ENCODE results near the gene SPATA9.

SPATA9 gene, protein sequence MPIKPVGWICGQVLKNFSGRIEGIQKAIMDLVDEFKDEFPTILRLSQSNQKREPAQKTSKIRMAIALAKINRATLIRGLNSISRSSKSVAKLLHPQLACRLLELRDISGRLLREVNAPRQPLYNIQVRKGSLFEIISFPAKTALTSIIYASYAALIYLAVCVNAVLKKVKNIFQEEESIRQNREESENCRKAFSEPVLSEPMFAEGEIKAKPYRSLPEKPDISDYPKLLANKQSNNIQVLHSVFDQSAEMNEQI

GRCh38 chr5:95682891-95683290 is at the start of gene SPATA9:
Gene SPATA9 (minus strand): TSS chr5:95682991. CDS start chr5:95682854, 137 bp downstream.
- Mint-ChIP-seq H3K36me3 (ENCODE audit: insufficient read depth) (no peaks in the 10 kb centered on the region), H3K4me1 (no peaks in the 10 kb centered on the region), H3K9me3 (no peaks in the 10 kb centered on the region), H3K4me3 (no peak within 1 kb of the TSS), H3K27ac (ENCODE audit: low read depth) (no peak within 1 kb of the TSS), H3K27me3 (peaks cover 30% of the 10 kb centered on the region)
- ATAC-seq (replicated peaks; ENCODE audit: extremely low read depth, poor library complexity, severe bottlenecking) = no peak
- no peak for DNase-seq (ENCODE audit: low spot score in 2 of 2)

- Mint-ChIP-seq H3K27me3 (peaks cover 69% of the 10 kb centered on the region), H3K27ac (ENCODE audit: low read depth) (peak overlapping the region; percentile 41), H3K4me1 (peaks cover 19% of the 10 kb centered on the region), H3K9me3 (no peaks in the 10 kb centered on the region), H3K4me3 (peak overlapping the region; percentile 81), H3K36me3 (ENCODE audit: insufficient read depth) (peaks cover 3% of the 10 kb centered on the region)
- DNase-seq (ENCODE audit: low spot score in 2 of 2) (peak in 1 of 2 donors; percentile 18), ATAC-seq (replicated peaks; ENCODE audit: extremely low read depth, poor library complexity, severe bottlenecking) (peak; percentile 57)
These were observed 49.1 kb upstream of the SPATA9 start for GRCh38 chr5:95731571-95732554.

- Mint-ChIP-seq H3K9me3 (no peaks in the 10 kb centered on the region), H3K4me3 (peak within 1 kb of the TSS; percentile 81), H3K27me3 (peaks cover 60% of the 10 kb centered on the region), H3K4me1 (peaks cover 19% of the 10 kb centered on the region), H3K27ac (ENCODE audit: low read depth) (peak within 1 kb of the TSS; percentile 41), H3K36me3 (ENCODE audit: insufficient read depth) (peaks cover 3% of the 10 kb centered on the region)
- ATAC-seq (replicated peaks; ENCODE audit: extremely low read depth, poor library complexity, severe bottlenecking) (peak; percentile 61), DNase-seq (ENCODE audit: low spot score in 2 of 2) (peak in 1 of 2 donors; percentile 23)
These were observed 48.2 kb upstream of the SPATA9 start, which contains the start of gene RHOBTB3 for GRCh38 chr5:95730730-95731570. Gene RHOBTB3 (plus strand): TSS chr5:95731336. CDS start chr5:95731683, 347 bp downstream.

DNA sequence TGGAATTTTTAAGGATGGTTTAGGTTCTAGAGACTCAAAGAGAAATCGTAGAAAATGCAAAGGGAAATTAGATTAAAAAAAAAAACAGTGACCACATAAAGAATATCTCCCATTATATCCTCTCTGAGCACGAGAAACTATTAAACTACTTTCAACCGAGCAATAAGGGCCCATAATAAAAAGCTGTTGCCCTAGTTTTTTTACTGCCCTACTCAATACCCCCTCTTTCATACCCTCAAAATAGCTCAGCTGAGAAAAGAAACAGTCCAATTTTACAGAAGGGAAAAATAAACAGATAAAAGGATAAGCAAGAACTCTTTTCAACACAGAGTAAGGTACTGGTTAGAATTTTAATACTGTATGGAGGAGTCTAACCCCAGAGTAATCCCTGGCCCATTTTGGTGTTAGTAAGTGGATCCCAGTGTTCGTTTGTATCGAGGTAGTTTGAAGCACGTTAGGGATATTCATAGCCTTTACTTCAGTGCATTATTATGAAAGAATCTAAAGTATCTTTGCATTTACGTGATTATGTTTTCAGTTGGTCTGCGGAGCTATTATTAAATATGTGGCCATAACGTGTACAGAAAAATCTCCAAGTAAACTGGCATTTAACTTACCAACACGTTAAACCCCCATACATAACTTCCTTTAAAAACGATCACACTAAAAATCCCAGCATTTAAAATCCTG is 47.4 kb upstream of the SPATA9 start:
- DNase-seq (ENCODE audit: low spot score in 2 of 2) (no peak), ATAC-seq (replicated peaks; ENCODE audit: extremely low read depth, poor library complexity, severe bottlenecking) (no peak)
- H3K4me3 Mint-ChIP-seq = peak overlapping the region; percentile 81
- H3K36me3 Mint-ChIP-seq (ENCODE audit: insufficient read depth) = peaks cover 3% of the 10 kb centered on the region
- no peak overlapping the region for H3K27ac Mint-ChIP-seq (ENCODE audit: low read depth)
- H3K9me3 Mint-ChIP-seq = no peaks in the 10 kb centered on the region
- H3K27me3 Mint-ChIP-seq = peaks cover 56% of the 10 kb centered on the region
- peaks cover 19% of the 10 kb centered on the region for H3K4me1 Mint-ChIP-seq

DNA sequence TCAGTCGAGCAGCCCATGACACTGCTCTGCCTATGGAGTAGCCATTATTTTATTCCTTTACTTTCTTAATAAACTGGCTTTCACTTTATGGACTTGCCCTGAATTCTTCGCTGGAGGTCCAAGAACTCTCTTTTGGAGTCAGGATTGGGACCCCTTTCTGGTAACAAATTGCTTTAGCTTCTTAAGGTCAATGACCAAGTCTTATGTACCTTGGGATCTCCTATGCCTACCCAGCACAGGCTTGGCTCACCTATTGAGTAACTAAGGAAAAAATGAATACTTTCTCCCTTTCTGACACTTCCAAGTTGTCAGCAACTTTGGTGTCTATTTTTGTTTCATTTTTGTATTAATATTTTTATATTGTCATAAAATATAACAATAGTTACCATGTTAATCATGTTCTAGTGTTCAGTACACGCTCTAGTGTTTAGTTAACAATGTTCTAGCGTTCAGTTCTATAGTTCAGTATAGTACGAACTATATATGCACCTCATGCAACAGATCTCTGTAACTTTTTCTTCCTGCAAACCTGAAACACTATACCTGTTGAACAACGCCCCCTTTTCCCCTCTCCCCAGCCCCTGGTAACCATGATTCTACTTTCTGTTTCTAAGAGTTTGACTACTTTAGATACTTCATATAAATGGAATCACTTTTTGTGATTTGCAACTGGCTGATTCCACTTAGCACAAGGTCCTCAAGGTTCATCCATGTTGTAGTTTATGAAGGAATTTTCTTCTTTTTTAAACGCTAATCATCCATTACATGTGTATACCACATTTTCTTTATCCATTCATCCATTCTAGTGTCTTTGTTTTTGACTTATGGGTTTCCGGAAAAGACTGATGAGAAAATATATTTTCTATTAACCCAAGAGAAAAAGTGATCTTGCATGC is 46.6 kb upstream of the SPATA9 start:
- Mint-ChIP-seq H3K27ac (ENCODE audit: low read depth) (no peak overlapping the region), H3K4me1 (peaks cover 19% of the 10 kb centered on the region), H3K27me3 (peaks cover 48% of the 10 kb centered on the region), H3K9me3 (no peaks in the 10 kb centered on the region), H3K4me3 (peak overlapping the region; percentile 81), H3K36me3 (ENCODE audit: insufficient read depth) (peaks cover 3% of the 10 kb centered on the region)
- no peak for DNase-seq (ENCODE audit: low spot score in 2 of 2)
- no peak for ATAC-seq (replicated peaks; ENCODE audit: extremely low read depth, poor library complexity, severe bottlenecking)

GRCh38 chr5:95728494-95729114 is 45.8 kb upstream of the SPATA9 start:
- peaks cover 3% of the 10 kb centered on the region for H3K36me3 Mint-ChIP-seq (ENCODE audit: insufficient read depth)
- no peaks in the 10 kb centered on the region for H3K9me3 Mint-ChIP-seq
- no peak for ATAC-seq (replicated peaks; ENCODE audit: extremely low read depth, poor library complexity, severe bottlenecking)
- H3K27me3 Mint-ChIP-seq = peaks cover 41% of the 10 kb centered on the region
- no peak for DNase-seq (ENCODE audit: low spot score in 2 of 2)
- peaks cover 19% of the 10 kb centered on the region for H3K4me1 Mint-ChIP-seq
- no peak overlapping the region for H3K27ac Mint-ChIP-seq (ENCODE audit: low read depth)
- H3K4me3 Mint-ChIP-seq = no peak overlapping the region

GRCh38 chr5:95727764-95728191 is 45.0 kb upstream of the SPATA9 start:
- H3K27ac Mint-ChIP-seq (ENCODE audit: low read depth) = no peak overlapping the region
- no peak overlapping the region for H3K4me3 Mint-ChIP-seq
- H3K36me3 Mint-ChIP-seq (ENCODE audit: insufficient read depth) = peaks cover 3% of the 10 kb centered on the region
- DNase-seq (ENCODE audit: low spot score in 2 of 2) (no peak), ATAC-seq (replicated peaks; ENCODE audit: extremely low read depth, poor library complexity, severe bottlenecking) (no peak)
- peaks cover 19% of the 10 kb centered on the region for H3K4me1 Mint-ChIP-seq
- H3K9me3 Mint-ChIP-seq = no peaks in the 10 kb centered on the region
- H3K27me3 Mint-ChIP-seq = peaks cover 33% of the 10 kb centered on the region

GRCh38 chr5:95726811-95727763 is 44.3 kb upstream of the SPATA9 start:
- Mint-ChIP-seq H3K9me3 (no peaks in the 10 kb centered on the region), H3K36me3 (ENCODE audit: insufficient read depth) (peaks cover 3% of the 10 kb centered on the region), H3K4me3 (no peak overlapping the region), H3K4me1 (peaks cover 16% of the 10 kb centered on the region), H3K27ac (ENCODE audit: low read depth) (no peak overlapping the region), H3K27me3 (peaks cover 26% of the 10 kb centered on the region)
- DNase-seq (ENCODE audit: low spot score in 2 of 2) (no peak), ATAC-seq (replicated peaks; ENCODE audit: extremely low read depth, poor library complexity, severe bottlenecking) (no peak)

DNA sequence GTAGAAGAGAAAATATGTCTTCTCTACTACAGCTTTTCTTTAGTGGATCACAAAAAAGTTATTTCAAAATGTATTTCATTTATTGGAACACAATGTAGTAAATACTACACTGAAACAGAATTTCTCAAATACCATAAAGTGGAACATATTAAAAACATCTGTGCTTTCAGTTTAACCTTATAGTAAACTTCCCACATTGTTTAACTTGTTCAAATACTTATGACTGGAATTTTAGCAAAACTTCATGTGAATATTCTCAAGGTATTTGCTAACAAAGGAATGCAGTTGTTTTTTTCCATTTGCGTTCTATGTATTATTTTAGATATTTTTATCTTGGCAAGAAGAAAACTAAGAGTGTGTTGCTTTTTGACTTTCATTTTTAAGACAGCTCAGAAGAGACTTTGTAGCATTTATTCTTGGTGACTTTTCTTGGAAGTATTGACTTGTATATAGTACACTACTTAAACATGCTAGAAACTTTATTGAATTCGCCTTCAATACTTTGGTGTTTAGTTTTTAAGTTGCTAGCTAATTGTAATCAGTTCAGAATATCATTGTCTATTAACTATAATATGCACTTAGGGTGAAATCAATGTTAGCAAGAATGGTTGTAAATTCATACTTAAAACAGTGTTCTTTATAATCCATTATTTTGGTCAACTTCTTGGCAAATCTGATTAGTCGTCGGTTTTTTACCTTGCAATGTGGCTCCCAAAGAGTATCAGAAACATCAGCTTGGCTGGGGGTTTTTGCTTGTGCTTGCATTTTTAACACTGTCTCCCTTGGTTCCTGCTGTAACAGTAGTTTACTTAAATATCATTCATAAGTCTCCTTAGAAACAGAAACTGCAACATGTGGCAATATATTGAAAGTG is 43.4 kb upstream of the SPATA9 start:
- Mint-ChIP-seq H3K9me3 (no peaks in the 10 kb centered on the region), H3K27ac (ENCODE audit: low read depth) (no peak overlapping the region), H3K36me3 (ENCODE audit: insufficient read depth) (peaks cover 3% of the 10 kb centered on the region)

More for the DNA sequence above, 43.4 kb upstream of the SPATA9 start:
- Mint-ChIP-seq H3K4me3 (no peak overlapping the region), H3K27me3 (peaks cover 19% of the 10 kb centered on the region), H3K4me1 (peaks cover 11% of the 10 kb centered on the region)
- ATAC-seq (replicated peaks; ENCODE audit: extremely low read depth, poor library complexity, severe bottlenecking) (no peak), DNase-seq (ENCODE audit: low spot score in 2 of 2) (no peak)
